ENCODE data around the gene ASPN. TPM values are rescaled to one million over a fixed set of nuclear protein-coding genes. Genes with fewer than 3 reads are reported as not detected.

The ASPN gene
- total RNA-seq, 3 donors from 2014 or later, result 3.9 to 6.3 (median 6.2) TPM

GRCh38 chr9:92518199-92518598 lies 35.9 kb upstream of the ASPN start:
- Histone ChIP-seq H3K4me1 (no peaks in the 10 kb centered on the region), H3K36me3 (no peaks in the 10 kb centered on the region), H3K27me3 (no peaks in the 10 kb centered on the region), H3K4me3 (no peak overlapping the region), H3K9me3 (no peaks in the 10 kb centered on the region), H3K27ac (no peak overlapping the region)
- TF ChIP-seq, protein P1, sequence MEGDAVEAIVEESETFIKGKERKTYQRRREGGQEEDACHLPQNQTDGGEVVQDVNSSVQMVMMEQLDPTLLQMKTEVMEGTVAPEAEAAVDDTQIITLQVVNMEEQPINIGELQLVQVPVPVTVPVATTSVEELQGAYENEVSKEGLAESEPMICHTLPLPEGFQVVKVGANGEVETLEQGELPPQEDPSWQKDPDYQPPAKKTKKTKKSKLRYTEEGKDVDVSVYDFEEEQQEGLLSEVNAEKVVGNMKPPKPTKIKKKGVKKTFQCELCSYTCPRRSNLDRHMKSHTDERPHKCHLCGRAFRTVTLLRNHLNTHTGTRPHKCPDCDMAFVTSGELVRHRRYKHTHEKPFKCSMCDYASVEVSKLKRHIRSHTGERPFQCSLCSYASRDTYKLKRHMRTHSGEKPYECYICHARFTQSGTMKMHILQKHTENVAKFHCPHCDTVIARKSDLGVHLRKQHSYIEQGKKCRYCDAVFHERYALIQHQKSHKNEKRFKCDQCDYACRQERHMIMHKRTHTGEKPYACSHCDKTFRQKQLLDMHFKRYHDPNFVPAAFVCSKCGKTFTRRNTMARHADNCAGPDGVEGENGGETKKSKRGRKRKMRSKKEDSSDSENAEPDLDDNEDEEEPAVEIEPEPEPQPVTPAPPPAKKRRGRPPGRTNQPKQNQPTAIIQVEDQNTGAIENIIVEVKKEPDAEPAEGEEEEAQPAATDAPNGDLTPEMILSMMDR (IDR thresholded peaks at IDR 0.05), result no peak
- TF ChIP-seq POLR2A (IDR thresholded peaks at IDR 0.05), result no peak
- intact Hi-C loops (cut with DNase I; ENCODE audit: low total_unique reads), result no loop called here
- DNase-seq (ENCODE audit: low spot score in 2 of 2), result no peak

DNA sequence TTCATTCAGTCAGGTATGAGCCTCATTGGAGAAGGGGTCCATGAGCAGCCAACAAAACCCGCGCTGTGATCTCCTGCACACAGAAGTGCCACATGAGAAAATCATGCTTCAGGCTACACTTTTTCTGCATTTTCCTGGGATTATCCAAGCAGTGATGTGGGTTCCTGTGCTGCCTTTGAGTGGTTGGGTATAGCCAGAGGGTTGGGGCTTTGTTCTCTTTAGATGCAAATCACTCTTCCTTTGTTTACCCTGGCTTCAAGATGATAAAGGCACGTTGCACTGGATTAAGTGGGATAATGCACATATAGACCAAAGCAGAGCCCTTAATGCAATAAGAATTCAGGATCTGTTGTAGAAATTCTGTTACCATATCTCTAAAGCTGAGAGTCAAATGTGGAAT lies 34.7 kb upstream of the ASPN start:
- no peak overlapping the region for H3K4me3 ChIP-seq
- no peaks in the 10 kb centered on the region for H3K27me3 ChIP-seq
- no peaks in the 10 kb centered on the region for H3K9me3 ChIP-seq
- H3K27ac ChIP-seq, result no peak overlapping the region
- DNase-seq (ENCODE audit: low spot score in 2 of 2), result no peak
- H3K36me3 ChIP-seq, result no peaks in the 10 kb centered on the region
- no peaks in the 10 kb centered on the region for H3K4me1 ChIP-seq
- intact Hi-C loops (cut with DNase I; ENCODE audit: low total_unique reads), result no loop called here
- TF ChIP-seq POLR2A (IDR thresholded peaks at IDR 0.05) (no peak), POLR2AphosphoS5 (IDR thresholded peaks at IDR 0.05) (no peak)
- TF ChIP-seq, protein P1 (IDR thresholded peaks at IDR 0.05), result no peak

- TF ChIP-seq POLR2AphosphoS5 (IDR thresholded peaks at IDR 0.05) (no peak), POLR2A (IDR thresholded peaks at IDR 0.05) (no peak)
- TF ChIP-seq, protein P1 (IDR thresholded peaks at IDR 0.05), result no peak
- Histone ChIP-seq H3K4me3 (no peak overlapping the region), H3K36me3 (no peaks in the 10 kb centered on the region), H3K9me3 (no peaks in the 10 kb centered on the region), H3K27ac (no peak overlapping the region), H3K4me1 (no peaks in the 10 kb centered on the region), H3K27me3 (no peaks in the 10 kb centered on the region)
- no peak for DNase-seq (ENCODE audit: low spot score in 2 of 2)
- intact Hi-C loops (cut with DNase I; ENCODE audit: low total_unique reads), result no loop called here
These were observed 34.2 kb upstream of the ASPN start for GRCh38 chr9:92516521-92516920.

DNA sequence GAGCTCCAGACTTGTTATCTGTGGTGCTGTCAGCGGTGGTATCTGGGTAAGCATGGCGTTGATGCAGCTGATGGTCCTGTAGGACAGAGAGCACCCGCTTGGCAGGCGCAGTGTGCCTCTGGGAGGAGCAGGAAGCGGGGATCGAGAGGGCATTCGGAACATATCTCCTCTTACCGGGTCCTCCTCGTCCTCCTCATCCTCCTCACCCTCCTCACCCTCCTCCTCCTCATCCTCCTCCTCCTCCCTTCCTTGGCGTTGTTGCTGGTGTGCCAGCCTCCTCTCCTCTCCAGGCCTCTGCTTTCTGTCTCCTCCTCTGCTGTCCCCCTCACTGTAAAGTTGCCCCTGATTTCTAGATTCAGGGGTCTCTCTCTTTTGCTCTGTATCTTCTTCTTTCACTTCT lies 32.3 kb upstream of the ASPN start:
- no peak for DNase-seq (ENCODE audit: low spot score in 2 of 2)
- TF ChIP-seq POLR2A (IDR thresholded peaks at IDR 0.05) (no peak), POLR2AphosphoS5 (IDR thresholded peaks at IDR 0.05) (no peak)
- TF ChIP-seq, protein P1 (IDR thresholded peaks at IDR 0.05), result no peak
- no peak overlapping the region for H3K27ac ChIP-seq
- H3K9me3 ChIP-seq, result no peaks in the 10 kb centered on the region
- no peaks in the 10 kb centered on the region for H3K36me3 ChIP-seq
- no peaks in the 10 kb centered on the region for H3K27me3 ChIP-seq
- intact Hi-C loops (cut with DNase I; ENCODE audit: low total_unique reads), result no loop called here
- no peaks in the 10 kb centered on the region for H3K4me1 ChIP-seq
- no peak overlapping the region for H3K4me3 ChIP-seq

GRCh38 chr9:92513349-92513748 lies 31.0 kb upstream of the ASPN start:
- intact Hi-C loops (cut with DNase I; ENCODE audit: low total_unique reads), result no loop called here
- Histone ChIP-seq H3K4me3 (no peak overlapping the region), H3K4me1 (no peaks in the 10 kb centered on the region), H3K36me3 (no peaks in the 10 kb centered on the region), H3K27ac (no peak overlapping the region), H3K27me3 (no peaks in the 10 kb centered on the region), H3K9me3 (no peaks in the 10 kb centered on the region)
- no peak for DNase-seq (ENCODE audit: low spot score in 2 of 2)
- TF ChIP-seq POLR2AphosphoS5 (IDR thresholded peaks at IDR 0.05), result no peak
- TF ChIP-seq POLR2A (IDR thresholded peaks at IDR 0.05), result no peak
- TF ChIP-seq, protein P1 (IDR thresholded peaks at IDR 0.05), result no peak

Data from breast epithelium (tissue), 4 donors.